PC-9 (cell line): ENCODE data around the gene EIF2AK2. TPM values are rescaled to one million over a fixed set of nuclear protein-coding genes. Genes with fewer than 3 reads are reported as not detected.

Source experiments
- BruUV-seq: library from RNA; stranded (reverse); fragments of 400-500 nt; replicated peaks from 2 replicates; lab custom pipeline; 2021; lab: Mats Ljungman, UMichigan
- CTCF ChIA-PET: fragments of 300-600 bp; sonication (Branson Sonifier 250); formaldehyde crosslinking; loops from one replicate; lab custom pipeline; 2022; ENCODE audit warnings: antibody characterized with exemption; lab: Charles Lee
- POLR2A ChIA-PET: fragments of 300-600 bp; sonication (Branson Sonifier 250); formaldehyde crosslinking; loops from one replicate; lab custom pipeline; 2022; ENCODE audit warnings: antibody characterized with exemption; ENCODE audit not compliant: unreplicated experiment; lab: Charles Lee
- DNase-seq, 2 experiments: peaks; one replicate each; pipeline versions ENCODE4 v3.0.0 to v3.0.0-alpha.2; 2015 to 2022; ENCODE audit warnings: mixed read lengths in 1 of 2
- H2AFZ ChIP-seq: fragments of 200-600 bp; sonication (generic); 2 replicates; pipeline ENCODE4 v1.8.1; 2017; ENCODE audit warnings: antibody characterized with exemption
- H3F3A ChIP-seq: fragments of 200-600 bp; sonication (generic); 2 replicates; pipeline ENCODE4 v1.8.1; 2017; ENCODE audit warnings: antibody characterized with exemption, mild to moderate bottlenecking, low read depth; ENCODE audit not compliant: insufficient read depth
- H3K27ac ChIP-seq: fragments of 200-600 bp; sonication (generic); 2 replicates; pipeline ENCODE4 v1.6.1; 2016; ENCODE audit warnings: mixed run types
- H3K27me3 ChIP-seq: fragments of 200-600 bp; sonication (generic); 2 replicates; pipeline ENCODE4 v1.6.1; 2016; ENCODE audit warnings: low read depth, mixed run types; ENCODE audit not compliant: insufficient read depth
- H3K36me3 ChIP-seq: fragments of 200-600 bp; sonication (generic); 2 replicates; pipeline ENCODE4 v1.6.1; 2016; ENCODE audit warnings: low read depth, mixed run types
- H3K4me1 ChIP-seq: fragments of 200-600 bp; sonication (generic); replicated peaks from 2 replicates; pipeline ENCODE4 v1.6.1; 2016; ENCODE audit warnings: mixed run types; ENCODE audit not compliant: insufficient read depth
- H3K4me2 ChIP-seq: fragments of 200-600 bp; sonication (generic); 2 replicates; pipeline ENCODE4 v1.6.1; 2017; ENCODE audit warnings: mixed run types
- H3K4me3 ChIP-seq: fragments of 200-600 bp; sonication (generic); 2 replicates; pipeline ENCODE4 v1.6.1; 2016; ENCODE audit warnings: mixed run types
- H3K79me2 ChIP-seq: fragments of 200-600 bp; sonication (generic); 2 replicates; pipeline ENCODE4 v1.6.1; 2017; ENCODE audit warnings: low read depth, mixed run types
- H3K9me2 ChIP-seq: fragments of 200-600 bp; sonication (generic); 2 replicates; pipeline ENCODE4 v1.8.1; 2017; ENCODE audit warnings: mild to moderate bottlenecking; ENCODE audit not compliant: insufficient read depth
- H3K9me3 ChIP-seq: fragments of 200-600 bp; sonication (generic); 2 replicates; pipeline ENCODE4 v1.8.1; 2016; ENCODE audit warnings: low read depth; ENCODE audit not compliant: insufficient read depth
- H4K20me1 ChIP-seq: fragments of 200-600 bp; sonication (generic); 2 replicates; pipeline ENCODE4 v1.8.1; 2017; ENCODE audit not compliant: insufficient read depth
- CTCF ChIP-seq: fragments of 200-600 bp; sonication (generic); conservative IDR thresholded peaks from 2 replicates; pipeline ENCODE4 v1.6.1; 2017; ENCODE audit warnings: mixed run types, antibody characterized with exemption, mild to moderate bottlenecking, moderate library complexity
- EZH2 ChIP-seq: fragments of 200-600 bp; sonication (generic); IDR thresholded peaks from 2 replicates; pipeline ENCODE4 v1.8.0; 2017; ENCODE audit warnings: antibody characterized with exemption, low read depth
- intact Hi-C: fragments of 100-400 bp; cut with micrococcal nuclease; formaldehyde crosslinking; loops from one replicate; pipeline ENCODE4 v1.10.0; 2022; ENCODE audit not compliant: unreplicated experiment
- total RNA-seq: library from RNA; stranded (reverse); gene quantifications from 2 replicates; pipeline ENCODE4 v1.2.3, GENCODE V29; 2021

The EIF2AK2 gene
- total RNA-seq, 1 experiment from 2014 or later, result 61.2 TPM

- ChIA-PET POLR2A (no interaction called here), CTCF (no interaction called here)
- Histone ChIP-seq H3F3A (peaks cover 11% of the 10 kb centered on the region; the same call in 1 of the 2 replicates), H3K4me2 (no peak overlapping the region), H3K9me2 (no peaks in the 10 kb centered on the region), H3K4me1 (peaks cover 4% of the 10 kb centered on the region), H4K20me1 (no peaks in the 10 kb centered on the region), H3K36me3 (peaks cover 10% of the 10 kb centered on the region; the same call in 1 of the 2 replicates), H3K27ac (no peak overlapping the region), H3K27me3 (no peaks in the 10 kb centered on the region), H2AFZ (no peak overlapping the region), H3K79me2 (no peaks in the 10 kb centered on the region), H3K9me3 (no peaks in the 10 kb centered on the region), H3K4me3 (no peak overlapping the region)
- intact Hi-C loops, result no loop called here
- no TSS peak for BruUV-seq
- DNase-seq, result peak in 1 of 2 experiments; percentile 40
- no peak for TF ChIP-seq CTCF
- TF ChIP-seq EZH2, result no peak
These were observed 58.2 kb downstream of the EIF2AK2 start for GRCh38 chr2:37098416-37099118.

GRCh38 chr2:37096568-37096967, 60.2 kb downstream of the EIF2AK2 start:
- no peaks in the 10 kb centered on the region for H4K20me1 ChIP-seq
- H3F3A ChIP-seq, result peaks cover 9% of the 10 kb centered on the region; the same call in 1 of the 2 replicates
- no peak overlapping the region for H3K4me3 ChIP-seq
- no peaks in the 10 kb centered on the region for H3K9me3 ChIP-seq
- no peaks in the 10 kb centered on the region for H3K79me2 ChIP-seq
- H3K27ac ChIP-seq, result no peak overlapping the region
- no peak overlapping the region for H2AFZ ChIP-seq
- H3K4me1 ChIP-seq, result no peaks in the 10 kb centered on the region
- ChIA-PET CTCF (no interaction called here), POLR2A (no interaction called here)
- intact Hi-C loops, result no loop called here
- TF ChIP-seq CTCF (no peak), EZH2 (no peak)
- peaks cover 9% of the 10 kb centered on the region; the same call in 1 of the 2 replicates for H3K36me3 ChIP-seq
- no peaks in the 10 kb centered on the region for H3K9me2 ChIP-seq
- no peak for DNase-seq
- no peak overlapping the region for H3K4me2 ChIP-seq
- BruUV-seq, result no TSS peak
- H3K27me3 ChIP-seq, result no peaks in the 10 kb centered on the region

- no peak overlapping the region for H2AFZ ChIP-seq
- TF ChIP-seq EZH2 (no peak), CTCF (no peak)
- no peak overlapping the region for H3K4me2 ChIP-seq
- intact Hi-C loops, result no loop called here
- no peaks in the 10 kb centered on the region for H3F3A ChIP-seq
- no peaks in the 10 kb centered on the region for H3K79me2 ChIP-seq
- no peak for DNase-seq
- H3K36me3 ChIP-seq, result 0 out of 2 replicates have a peak, but pooled peaks cover 3% of the 10 kb centered on the region
- no peak overlapping the region for H3K27ac ChIP-seq
- H3K9me3 ChIP-seq, result no peaks in the 10 kb centered on the region
- POLR2A ChIA-PET, result no interaction called here
- H3K4me3 ChIP-seq, result no peak overlapping the region
- no TSS peak for BruUV-seq
- no peaks in the 10 kb centered on the region for H3K4me1 ChIP-seq
- CTCF ChIA-PET, result no interaction called here
- no peaks in the 10 kb centered on the region for H3K27me3 ChIP-seq
- no peaks in the 10 kb centered on the region for H3K9me2 ChIP-seq
- H4K20me1 ChIP-seq, result no peaks in the 10 kb centered on the region
These were observed 64.9 kb downstream of the EIF2AK2 start for GRCh38 chr2:37091873-37092272.
